AG04449 (cell line): ENCODE data around the gene ERBB4.

Source experiments
- CTCF ChIA-PET: fragments of 350-600 bp; formaldehyde crosslinking; extraction: SDS; loops from one replicate; lab custom pipeline; 2021; ENCODE audit warnings: antibody characterized with exemption; lab: Yijun Ruan, JAX
- POLR2A ChIA-PET: fragments of 400-600, 350-600 bp; formaldehyde crosslinking; extraction: SDS; loops from one replicate; lab custom pipeline; 2020; ENCODE audit warnings: antibody characterized with exemption, inconsistent platforms; lab: Yijun Ruan, JAX
- DNase-seq: peaks from one replicate; pipeline ENCODE4 v3.0.0-alpha.2; 2010; ENCODE audit warnings: low read depth, low spot score
- H3K4me3 ChIP-seq: 2 replicates; pipeline ENCODE4 v1.5.1; 2011; ENCODE audit warnings: low read depth, mild to moderate bottlenecking, control low read depth, low read length
- CTCF ChIP-seq: IDR thresholded peaks from one replicate; pipeline ENCODE4 v1.5.1; 2011; ENCODE audit warnings: mild to moderate bottlenecking, moderate library complexity, low read length, control low read depth, inconsistent platforms; ENCODE audit not compliant: insufficient read depth; ENCODE audit errors: missing control alignments

Gene ERBB4

GRCh38 chr2:212295571-212295970, 243.0 kb downstream of the ERBB4 start:
- TF ChIP-seq CTCF, result no peak
- no peak overlapping the region for H3K4me3 ChIP-seq
- no peak for DNase-seq
- ChIA-PET POLR2A (no interaction called here), CTCF (no interaction called here)

GRCh38 chr2:212294816-212295215, 243.8 kb downstream of the ERBB4 start:
- CTCF ChIA-PET, result no interaction called here
- POLR2A ChIA-PET, result no interaction called here
- no peak for TF ChIP-seq CTCF

GRCh38 chr2:212289301-212289700, 249.3 kb downstream of the ERBB4 start:
- ChIA-PET POLR2A (no interaction called here), CTCF (no interaction called here)
- no peak for DNase-seq
- TF ChIP-seq CTCF, result no peak
- H3K4me3 ChIP-seq, result no peak overlapping the region

More at GRCh38 chr2:212294816-212295215, 243.8 kb downstream of the ERBB4 start:
- DNase-seq, result no peak
- no peak overlapping the region for H3K4me3 ChIP-seq

- ChIA-PET CTCF (no interaction called here), POLR2A (no interaction called here)
- DNase-seq, result no peak
- no peak for TF ChIP-seq CTCF
- no peak overlapping the region for H3K4me3 ChIP-seq
These were observed 250.3 kb downstream of the ERBB4 start for GRCh38 chr2:212288308-212288707.

GRCh38 chr2:212284166-212284565, 254.4 kb downstream of the ERBB4 start:
- CTCF ChIA-PET, result no interaction called here
- no peak overlapping the region for H3K4me3 ChIP-seq
- TF ChIP-seq CTCF, result no peak
- no peak for DNase-seq
- POLR2A ChIA-PET, result no interaction called here

- POLR2A ChIA-PET, result no interaction called here
These were observed 255.8 kb downstream of the ERBB4 start for GRCh38 chr2:212282671-212283261.

More at GRCh38 chr2:212282671-212283261, 255.8 kb downstream of the ERBB4 start:
- no peak for TF ChIP-seq CTCF
- DNase-seq, result no peak
- H3K4me3 ChIP-seq, result no peak overlapping the region
- CTCF ChIA-PET, result no interaction called here
